HG02943 (cell line): ENCODE measurements around the gene SUPT5H.

Experiments
- ATAC-seq: cut with Tn5 transposase; IDR thresholded peaks from one replicate; pipeline ENCODE4 v1.9.1; 2021; ENCODE audit warnings: mild to moderate bottlenecking, low read depth, moderate library complexity; ENCODE audit not compliant: unreplicated experiment

The SUPT5H gene

DNA sequence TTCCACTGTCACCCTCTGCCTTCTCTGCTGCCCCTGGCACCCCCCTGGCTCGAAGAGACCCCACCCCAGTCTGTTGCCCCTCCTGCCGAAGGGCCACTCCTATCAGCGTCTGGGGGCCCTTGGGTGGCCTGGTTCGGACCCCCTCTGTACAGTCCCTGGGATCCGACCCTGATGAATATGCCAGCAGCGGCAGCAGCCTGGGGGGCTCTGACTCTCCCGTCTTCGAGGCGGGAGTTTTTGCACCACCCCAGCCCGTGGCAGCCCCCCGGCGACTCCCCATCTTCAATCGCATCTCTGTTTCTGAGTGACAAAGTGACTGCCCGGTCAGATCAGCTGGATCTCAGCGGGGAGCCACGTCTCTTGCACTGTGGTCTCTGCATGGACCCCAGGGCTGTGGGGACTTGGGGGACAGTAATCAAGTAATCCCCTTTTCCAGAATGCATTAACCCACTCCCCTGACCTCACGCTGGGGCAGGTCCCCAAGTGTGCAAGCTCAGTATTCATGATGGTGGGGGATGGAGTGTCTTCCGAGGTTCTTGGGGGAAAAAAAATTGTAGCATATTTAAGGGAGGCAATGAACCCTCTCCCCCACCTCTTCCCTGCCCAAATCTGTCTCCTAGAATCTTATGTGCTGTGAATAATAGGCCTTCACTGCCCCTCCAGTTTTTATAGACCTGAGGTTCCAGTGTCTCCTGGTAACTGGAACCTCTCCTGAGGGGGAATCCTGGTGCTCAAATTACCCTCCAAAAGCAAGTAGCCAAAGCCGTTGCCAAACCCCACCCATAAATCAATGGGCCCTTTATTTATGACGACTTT, 36.8 kb upstream of the SUPT5H start:
- ATAC-seq, result no peak

DNA sequence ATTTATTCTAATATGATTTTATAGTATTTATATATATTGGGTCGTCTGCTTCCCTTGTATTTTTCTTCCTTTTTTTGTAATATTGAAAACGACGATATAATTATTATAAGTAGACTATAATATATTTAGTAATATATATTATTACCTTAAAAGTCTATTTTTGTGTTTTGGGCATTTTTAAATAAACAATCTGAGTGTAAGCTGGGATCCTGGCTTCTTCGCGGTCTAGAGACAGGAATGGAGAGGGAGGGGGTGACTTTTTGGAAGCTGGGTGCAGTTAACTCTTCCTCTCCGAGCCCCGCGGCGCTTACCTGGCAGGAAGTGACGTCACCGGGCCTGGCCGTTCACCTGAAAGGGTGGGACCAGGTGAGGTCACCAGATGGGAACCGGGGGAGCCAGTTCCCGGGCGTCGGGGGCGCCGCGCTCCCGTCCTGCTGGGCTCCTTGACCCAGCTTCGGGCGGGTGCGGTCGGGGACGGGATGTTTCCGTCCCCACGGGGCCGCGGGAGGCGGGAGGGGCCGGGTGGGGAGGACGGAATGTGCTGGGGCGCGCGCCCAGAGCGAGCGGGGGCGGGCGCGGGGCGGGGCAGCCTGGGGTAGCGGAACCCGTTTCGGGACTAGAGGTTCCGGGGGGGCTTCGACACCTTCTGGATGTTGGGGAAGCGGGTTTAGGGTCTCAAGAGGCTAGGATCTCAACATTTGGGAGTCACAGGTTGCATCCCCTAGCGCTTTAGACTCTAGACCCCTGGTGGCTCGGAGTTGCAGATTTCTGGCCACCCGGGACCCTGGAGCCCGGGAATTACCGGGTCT, 36.0 kb upstream of the SUPT5H start:
- no peak for ATAC-seq

GRCh38 chr19:39410017-39410830, 35.2 kb upstream of the SUPT5H start:
- ATAC-seq, result no peak

DNA sequence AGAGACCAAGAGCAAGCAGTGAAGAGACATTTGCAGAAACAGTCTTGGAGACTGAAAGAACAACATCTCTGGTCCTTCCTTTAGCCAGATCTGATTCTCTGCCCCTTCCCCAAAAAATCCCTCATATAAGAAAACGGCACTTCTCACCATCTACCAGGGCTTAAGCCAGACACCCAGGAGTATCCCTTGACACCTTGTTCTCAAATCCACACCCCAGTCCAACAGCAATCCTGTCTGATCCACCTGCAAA, 34.6 kb upstream of the SUPT5H start:
- ATAC-seq, result no peak

- ATAC-seq, result no peak
These were observed 34.1 kb upstream of the SUPT5H start for GRCh38 chr19:39411081-39411831.

GRCh38 chr19:39411832-39412099, 33.6 kb upstream of the SUPT5H start:
- ATAC-seq, result peak; percentile 22

- peak; percentile 48 for ATAC-seq
These were observed 33.1 kb upstream of the SUPT5H start, which contains the start of gene PLEKHG2 for GRCh38 chr19:39412100-39412866. Gene PLEKHG2 (plus strand): TSS chr19:39412669. CDS start chr19:39414087, 1,418 bp downstream.

GRCh38 chr19:39412867-39413271, 32.5 kb upstream of the SUPT5H start:
- no peak for ATAC-seq

DNA sequence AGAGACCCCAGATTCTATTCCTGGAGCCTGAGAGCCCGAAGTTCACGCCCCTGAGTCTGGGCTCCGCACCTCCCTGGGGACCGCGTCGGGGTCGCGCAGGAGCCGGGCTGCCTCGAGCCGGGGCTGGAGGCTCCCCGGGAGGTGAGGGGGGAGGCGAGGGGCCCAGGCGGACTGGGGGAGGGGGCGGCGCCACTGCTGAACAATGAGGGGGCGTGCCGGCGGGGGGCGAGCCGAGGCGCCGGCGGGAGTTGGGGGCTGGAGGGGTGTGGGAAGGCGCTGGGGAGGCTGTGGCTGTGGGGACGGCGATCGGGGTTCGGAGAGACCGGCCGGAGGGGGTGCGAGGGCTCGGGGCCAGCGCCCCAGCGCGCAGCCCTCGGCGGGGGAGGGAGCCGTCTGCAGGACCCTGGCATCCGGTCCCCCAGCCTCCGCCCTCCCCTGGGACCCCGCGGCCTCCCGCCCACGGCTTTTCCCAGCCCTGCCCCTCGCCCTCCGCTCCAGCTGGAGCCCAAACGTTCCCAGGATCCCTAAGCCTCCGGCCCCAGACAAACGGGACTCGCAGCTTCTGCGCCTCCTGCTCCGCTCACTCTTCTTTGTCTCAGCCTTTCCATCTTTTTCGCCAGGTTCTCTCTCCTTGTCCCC, 32.0 kb upstream of the SUPT5H start:
- no peak for ATAC-seq

DNA sequence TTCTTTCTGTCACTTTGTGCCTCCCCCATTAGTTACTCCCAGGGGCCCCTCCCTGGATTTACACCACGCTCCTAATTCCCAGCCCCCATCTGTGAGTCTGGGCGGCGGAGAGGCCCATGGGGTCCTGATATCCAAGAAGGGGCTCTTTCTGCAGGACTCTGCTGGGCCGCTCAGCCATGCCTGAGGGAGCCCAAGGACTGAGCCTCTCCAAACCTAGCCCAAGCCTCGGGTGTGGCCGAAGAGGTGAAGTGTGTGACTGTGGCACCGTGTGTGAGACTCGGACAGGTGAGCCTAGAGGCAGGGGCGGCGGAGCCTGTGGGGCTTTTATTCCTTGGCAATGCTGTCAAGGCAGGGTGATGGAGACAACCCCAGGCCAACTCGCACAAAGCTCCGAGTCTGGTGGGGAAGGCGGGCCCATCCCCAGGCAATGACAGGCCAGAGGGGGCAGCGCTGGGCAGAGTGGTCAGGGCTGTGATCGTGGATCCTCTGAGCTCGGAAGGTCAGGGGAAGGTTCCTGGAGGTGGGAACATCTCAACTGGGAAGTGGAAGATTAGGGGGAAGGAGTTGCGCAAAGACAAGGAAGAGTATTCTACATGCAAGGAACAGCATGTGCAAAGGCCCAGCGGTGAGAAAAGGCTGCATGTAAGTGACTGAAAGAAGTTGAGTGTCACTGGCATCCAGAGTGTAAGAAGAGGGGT, 31.3 kb upstream of the SUPT5H start:
- no peak for ATAC-seq

- no peak for ATAC-seq
These were observed 30.0 kb upstream of the SUPT5H start for GRCh38 chr19:39415111-39416046.

- ATAC-seq, result no peak
These were observed 28.9 kb upstream of the SUPT5H start for GRCh38 chr19:39416152-39417120.

DNA sequence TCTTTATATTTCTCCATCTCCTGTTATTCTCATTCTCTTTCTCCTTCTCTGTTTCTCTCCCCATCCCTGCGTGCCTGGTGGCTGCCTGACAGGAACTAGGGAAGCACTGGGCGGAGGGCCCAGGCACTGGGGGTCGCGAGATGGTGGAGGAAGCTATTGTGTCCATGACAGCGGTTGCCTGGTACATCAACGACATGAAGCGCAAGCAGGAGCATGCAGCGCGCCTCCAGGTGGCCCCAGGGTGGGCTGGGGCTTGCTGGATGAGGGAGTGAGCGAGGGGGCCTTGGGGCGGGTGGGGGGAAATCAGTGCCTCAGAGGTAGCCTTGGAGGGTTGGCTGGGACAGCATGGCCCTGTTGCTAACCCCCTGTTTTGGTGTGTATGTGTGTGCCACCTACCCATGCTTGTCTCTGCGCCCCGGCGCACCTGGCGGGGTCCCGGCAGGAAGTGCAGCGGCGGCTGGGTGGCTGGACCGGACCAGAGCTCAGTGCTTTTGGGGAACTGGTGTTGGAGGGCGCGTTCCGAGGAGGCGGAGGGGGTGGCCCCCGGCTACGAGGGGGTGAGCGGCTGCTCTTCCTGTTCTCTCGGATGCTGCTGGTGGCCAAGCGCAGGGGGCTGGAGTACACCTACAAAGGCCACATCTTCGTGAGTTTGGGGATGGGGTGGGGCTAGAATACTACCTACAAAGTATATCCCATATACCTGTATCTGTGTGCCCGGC, 27.8 kb upstream of the SUPT5H start:
- ATAC-seq, result no peak

GRCh38 chr19:39419003-39419402, 26.4 kb upstream of the SUPT5H start:
- ATAC-seq, result no peak

GRCh38 chr19:39420769-39421168, 24.6 kb upstream of the SUPT5H start:
- no peak for ATAC-seq

- no peak for ATAC-seq
These were observed 23.4 kb upstream of the SUPT5H start for GRCh38 chr19:39422020-39422419.
